Stimulated activated CD4-positive, alpha-beta T cell treated with anti-CD3 and anti-CD28 coated beads, Interleukin-4, amount 100 ng/mL, for 1 hour (primary cell): ENCODE data around the gene PGM3.
"Not testable (repeated sequence)": the region's sequence is repeated elsewhere in the genome, so short reads cannot be mapped to it uniquely, and the experiment has no call there.

Source experiments
- DNase-seq: peaks from one replicate; pipeline ENCODE4 v3.0.0-alpha.2; 2020

PGM3 gene, protein sequence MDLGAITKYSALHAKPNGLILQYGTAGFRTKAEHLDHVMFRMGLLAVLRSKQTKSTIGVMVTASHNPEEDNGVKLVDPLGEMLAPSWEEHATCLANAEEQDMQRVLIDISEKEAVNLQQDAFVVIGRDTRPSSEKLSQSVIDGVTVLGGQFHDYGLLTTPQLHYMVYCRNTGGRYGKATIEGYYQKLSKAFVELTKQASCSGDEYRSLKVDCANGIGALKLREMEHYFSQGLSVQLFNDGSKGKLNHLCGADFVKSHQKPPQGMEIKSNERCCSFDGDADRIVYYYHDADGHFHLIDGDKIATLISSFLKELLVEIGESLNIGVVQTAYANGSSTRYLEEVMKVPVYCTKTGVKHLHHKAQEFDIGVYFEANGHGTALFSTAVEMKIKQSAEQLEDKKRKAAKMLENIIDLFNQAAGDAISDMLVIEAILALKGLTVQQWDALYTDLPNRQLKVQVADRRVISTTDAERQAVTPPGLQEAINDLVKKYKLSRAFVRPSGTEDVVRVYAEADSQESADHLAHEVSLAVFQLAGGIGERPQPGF

DNA sequence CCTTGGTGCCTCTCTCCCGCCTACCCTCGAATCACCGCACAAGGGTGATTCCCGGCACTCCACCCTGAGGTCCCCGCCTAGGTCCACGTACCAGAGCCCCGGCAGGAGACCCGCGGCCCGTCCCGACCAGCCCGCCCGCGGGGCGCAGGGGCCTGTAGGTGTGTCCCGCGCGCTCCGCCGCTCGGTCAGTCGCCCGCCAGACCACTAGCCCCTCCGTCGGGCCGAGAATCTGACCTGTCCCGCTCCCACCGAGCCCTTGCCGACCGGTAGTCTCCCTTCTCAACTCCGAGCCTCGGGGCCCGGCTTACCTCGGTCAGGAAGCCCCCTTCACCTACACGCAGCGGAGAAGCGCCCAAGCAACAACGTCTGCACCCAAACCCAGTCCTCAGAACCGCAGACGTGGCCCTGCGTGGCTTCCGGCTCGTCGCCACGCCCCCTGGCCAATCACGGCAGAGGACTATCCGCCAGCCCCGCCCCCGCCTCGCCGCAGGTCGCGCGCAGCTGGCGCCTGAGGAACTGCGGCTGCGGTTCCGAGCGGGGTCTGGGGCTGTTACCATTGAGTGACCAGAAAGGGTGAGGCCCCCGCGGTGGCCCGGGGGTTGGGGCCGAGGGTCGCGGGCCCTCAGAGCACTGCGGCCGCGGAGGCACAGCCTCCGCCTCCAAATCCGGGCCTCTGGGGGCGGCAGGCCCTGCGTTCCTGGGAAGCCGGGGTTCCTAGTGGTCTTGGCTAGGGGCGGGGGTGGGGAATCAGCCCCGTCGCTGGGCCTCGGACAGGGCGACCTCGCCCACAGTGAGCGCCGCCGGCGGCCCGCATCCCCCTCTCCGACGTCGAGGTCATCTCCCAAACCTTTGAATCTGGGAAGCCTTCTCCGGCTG lies at the start of gene PGM3, which contains the start of gene RWDD2A:
Gene PGM3, minus strand, starts transcription at position 395 of the 876 bp plus-strand sequence. CDS start 2,253 bp downstream, outside the sequence.
Gene RWDD2A, plus strand, starts transcription at position 487 of the 876 bp plus-strand sequence. CDS start 1,095 bp downstream, outside the sequence.
- DNase-seq = peak; percentile 90

DNA sequence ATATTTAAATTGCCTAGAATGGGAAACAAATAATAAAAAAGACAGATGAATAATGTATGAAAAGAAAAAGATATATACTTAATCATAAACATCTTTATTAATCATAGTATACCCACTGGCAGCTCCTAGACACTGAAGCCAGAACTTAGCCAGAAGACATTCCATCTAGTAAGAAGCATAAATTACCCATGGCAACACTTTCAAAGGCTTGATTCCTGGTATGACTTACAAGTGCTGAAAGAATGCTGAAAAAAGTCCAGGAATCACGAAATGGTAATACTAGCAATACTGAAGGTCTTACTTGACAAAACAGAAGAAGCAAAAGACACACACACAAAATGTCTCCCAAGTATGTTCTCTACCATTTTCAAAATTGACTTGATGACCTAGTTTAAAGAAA lies 38.1 kb upstream of the PGM3 start:
- DNase-seq = no peak

DNA sequence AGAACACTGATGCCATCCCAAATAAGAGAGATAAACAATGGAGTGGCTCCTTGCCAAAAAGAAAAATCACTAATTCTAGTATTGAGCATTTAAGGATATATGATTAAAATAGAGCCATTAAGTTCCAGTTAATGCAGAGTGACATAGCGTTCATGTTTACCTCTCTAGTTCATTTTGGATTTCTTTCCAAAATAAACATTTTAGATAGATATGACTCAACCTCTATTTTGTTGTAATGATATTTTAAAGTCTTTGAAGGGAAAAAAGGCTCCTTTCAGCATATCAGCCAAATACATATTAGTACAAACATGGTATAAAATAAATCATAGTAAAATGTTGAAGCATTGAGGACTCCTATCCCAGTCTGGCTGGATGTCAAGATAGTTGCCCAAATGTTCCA lies 33.5 kb upstream of the PGM3 start:
- DNase-seq = no peak

DNA sequence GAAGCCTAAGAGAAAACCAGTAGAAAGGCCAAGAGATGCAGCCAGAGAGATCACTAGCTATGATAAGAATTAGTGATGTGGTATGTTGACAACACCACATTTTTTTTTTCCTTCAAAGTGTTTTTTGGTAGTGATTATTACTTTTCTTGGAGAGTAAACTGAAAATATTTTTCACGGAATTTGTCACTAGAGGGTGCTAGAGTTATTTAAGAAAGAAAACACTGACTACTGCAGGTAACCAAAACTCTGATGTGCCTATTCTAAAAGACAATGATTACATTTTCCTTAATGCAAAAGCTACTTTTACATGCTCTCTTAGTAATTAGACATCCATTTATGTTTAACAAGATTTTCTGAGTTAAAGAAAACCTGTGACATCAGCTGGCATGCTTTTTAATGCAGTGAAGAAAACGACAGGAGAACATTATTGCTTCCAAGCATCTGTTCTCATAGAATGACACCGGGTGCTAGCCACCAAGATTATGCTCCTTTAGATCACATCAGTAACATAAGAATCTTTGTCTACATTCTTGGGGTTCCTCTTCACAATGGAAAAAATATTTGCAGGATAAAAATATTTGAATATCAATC lies 28.9 kb upstream of the PGM3 start:
- no peak for DNase-seq

- DNase-seq = no peak
Observed at GRCh38 chr6:83221276-83221675, 28.2 kb upstream of the PGM3 start.

DNA sequence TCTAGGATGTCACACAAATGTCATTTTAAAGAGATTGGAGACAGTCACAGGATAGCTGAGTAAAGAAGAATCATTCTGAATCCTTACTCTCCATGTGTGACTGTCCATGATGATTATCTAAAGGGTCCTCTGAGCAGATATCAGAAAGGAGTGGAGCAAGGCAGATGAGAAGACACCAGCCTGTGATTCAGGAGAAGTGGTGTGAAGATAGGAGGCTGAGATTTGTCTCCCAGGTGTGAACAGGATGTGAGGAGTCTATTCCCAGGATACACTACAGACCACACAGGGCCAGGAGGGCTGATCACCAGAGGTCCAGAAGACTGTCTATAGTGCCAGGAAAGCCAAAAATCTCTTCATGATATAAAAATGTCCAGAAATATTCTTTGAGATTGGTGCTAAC lies 27.1 kb upstream of the PGM3 start:
- DNase-seq = no peak

GRCh38 chr6:83218646-83219045 lies 25.6 kb upstream of the PGM3 start:
- DNase-seq = no peak

- DNase-seq = no peak
Observed at GRCh38 chr6:83216806-83217205, 23.7 kb upstream of the PGM3 start.

DNA sequence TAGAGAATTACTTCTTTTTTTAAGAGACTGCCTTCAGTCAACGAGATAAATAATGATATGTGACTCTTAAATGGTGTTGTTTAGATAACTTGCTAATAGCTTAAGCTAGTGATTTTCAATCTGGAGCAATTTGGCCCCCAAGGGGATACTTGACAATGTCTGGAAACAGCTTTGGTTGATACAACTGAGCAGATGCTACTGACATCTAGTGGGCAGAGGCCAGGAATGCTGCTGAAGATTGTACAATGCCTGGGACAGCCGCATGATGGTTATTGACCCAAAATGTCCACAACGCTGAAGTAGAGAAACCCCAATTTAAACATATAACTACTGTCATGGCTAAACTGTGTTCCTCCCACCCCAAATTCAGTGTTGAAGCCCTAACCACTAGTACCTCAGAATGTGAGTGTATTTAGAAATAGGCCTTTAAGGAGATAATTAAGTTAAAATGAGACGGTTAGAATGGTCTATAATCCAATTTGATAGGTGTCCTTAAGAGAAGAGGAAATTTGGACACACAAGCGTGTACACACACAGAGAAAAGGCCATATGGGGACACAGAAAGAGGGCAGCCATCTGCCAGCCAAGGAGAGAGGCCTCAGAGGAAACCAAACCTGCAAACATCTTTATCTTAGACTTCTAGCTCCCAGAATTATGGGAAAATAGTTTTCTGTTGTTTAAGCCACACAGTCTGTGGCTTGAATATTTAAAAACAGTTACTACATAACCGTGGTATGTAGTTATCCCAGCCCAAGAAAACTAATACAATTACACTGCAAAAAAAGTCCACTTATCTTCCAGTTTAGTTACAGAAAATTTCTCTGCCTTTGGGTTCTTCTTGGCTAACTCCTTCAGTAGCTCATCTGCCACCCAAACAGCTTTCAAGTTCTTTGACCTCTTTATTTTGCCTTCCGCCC lies 22.3 kb upstream of the PGM3 start:
- DNase-seq = peak; percentile 37

DNA sequence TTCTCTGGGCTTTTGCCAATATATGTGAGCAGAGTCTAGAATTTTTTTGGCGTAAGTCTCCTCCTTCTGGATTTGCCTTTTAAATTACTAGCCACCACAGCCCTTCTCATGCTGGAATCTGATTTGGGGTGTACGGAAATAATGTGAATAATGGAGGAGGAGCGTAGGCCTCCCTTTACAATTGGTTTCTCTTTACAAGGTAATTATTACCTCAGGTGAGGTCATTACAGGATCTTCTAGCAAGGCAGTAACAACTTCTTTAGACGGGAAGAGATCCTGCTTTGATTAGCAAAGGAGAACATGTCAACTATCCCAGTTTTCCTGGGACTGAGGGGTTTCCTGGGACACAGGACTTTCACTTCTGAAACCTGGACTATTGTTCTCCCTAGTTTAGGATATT lies 9.0 kb upstream of the PGM3 start:
- DNase-seq = no peak

DNA sequence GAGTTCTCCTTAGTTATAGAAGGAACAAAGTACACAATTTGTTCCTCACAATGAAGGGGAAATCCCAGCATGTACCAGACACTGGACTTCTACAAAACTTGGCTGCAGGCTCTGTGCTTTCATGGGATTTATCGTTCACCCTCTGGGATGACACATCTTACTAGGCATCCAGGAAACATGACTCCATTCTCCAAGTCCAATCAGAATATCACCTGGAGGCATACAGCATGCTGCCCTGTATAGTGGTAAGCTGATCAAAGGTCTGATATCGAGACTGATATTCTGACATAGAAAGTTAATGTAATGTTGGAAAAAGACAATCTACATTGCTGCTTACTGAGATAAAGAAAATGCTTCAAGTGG lies 6.8 kb upstream of the PGM3 start:
- no peak for DNase-seq

DNA sequence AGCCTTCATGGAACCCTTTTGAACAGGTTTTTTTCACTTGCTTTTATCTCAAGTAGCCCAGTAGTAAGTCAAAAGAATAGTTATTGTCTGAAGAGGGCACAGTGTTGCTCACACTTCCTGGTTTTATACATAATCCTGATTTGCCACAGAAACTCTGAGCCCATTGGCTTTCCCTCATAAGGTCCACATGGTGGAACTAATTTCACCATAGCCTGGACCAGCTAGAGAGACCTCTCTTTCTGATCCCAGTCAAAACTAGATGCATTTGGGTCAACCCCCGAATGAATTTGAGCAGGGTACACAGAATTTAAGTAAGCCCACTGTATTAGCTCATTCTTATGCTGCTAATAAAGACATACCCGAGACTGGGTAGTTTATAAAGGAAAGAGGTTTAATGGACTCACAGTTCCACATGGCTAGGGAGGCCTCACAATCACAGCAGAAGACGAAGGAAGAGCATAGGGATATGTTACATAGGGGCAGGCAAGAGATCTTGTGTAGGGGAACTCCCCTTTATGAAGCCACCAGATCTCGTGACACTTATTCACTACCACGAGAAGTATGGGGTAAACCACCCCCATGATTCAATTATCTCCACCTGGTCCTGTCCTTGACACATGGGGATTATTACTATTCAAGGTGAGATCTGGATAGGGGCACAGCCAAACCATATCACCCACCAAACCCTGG lies 6.3 kb upstream of the PGM3 start:
- no peak for DNase-seq

DNA sequence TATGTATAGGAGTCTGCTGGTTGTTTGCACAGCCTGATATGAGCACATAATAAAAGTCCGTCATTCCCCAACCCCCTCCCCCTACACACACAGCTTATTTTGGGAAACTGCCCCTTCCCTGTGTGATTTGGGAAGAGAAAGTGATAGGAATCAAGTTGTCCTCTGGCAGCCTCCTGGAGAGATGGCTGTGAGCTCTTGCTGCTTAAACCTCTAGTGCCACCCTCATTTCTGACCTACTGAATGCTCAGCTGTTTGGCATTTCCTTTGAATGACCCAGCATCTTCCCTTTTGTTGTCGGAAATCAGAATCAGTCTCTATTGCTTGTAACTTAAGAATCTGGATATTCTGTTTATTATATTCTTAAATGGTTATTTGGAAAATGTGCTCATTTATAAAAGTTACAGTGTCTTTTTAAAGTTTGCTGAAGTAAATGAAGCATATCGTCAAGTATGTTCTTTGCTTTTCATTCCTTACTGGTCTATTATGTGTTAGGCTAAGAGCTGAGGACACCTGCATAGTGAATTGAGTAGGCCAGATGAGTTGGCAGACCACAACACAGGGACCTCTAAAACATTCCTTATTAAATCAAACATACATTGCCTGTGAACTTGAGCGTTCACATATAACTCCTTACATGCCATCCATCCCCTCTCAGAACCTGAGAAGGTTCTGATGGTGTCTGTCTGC lies 5.6 kb upstream of the PGM3 start:
- no peak for DNase-seq

DNA sequence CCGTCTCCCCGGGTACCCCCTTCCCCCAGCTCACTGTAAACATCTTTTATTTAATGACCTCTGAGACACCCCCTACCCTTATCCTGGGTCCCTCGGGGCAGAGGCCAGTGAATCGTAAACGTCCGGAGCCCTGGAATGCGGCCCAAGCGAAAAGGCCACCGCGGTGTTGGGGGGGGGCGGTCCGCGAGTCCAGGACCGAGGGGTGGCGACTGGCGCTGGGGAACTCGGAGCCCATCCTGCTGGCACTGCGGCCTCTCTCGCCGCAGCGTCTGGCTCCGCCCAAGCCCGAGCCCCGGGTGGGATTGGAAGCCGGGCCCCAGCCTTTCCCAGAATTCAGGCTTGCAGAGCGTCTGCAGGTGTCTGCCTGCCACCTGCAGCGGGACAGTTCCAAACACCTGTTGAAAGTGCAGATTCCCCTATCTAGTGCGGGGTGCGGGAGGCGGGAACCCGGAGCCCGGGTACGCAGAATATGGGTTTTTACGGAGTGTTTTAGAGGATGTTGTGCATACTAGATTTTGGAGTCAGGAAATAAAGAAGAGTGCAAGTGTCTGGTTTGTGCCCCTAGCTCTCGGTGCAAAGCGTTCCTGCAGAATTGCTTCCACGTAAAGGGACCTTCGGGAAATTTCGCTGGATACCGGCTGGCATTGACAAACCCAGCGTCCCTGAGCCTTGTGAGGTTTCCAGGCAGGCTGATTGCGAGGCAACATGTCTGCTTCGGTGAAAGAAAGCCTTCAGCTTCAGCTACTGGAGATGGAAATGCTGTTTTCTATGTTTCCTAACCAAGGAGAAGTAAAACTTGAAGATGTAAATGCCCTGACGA lies 892 bp upstream of the PGM3 start:
- DNase-seq = peak; percentile 15

GRCh38 chr6:83192456-83192855 lies 609 bp downstream of the PGM3 start:
- DNase-seq = no peak

- not testable (repeated sequence) for DNase-seq
Observed at GRCh38 chr6:83191974-83192373, 1.1 kb downstream of the PGM3 start.

DNA sequence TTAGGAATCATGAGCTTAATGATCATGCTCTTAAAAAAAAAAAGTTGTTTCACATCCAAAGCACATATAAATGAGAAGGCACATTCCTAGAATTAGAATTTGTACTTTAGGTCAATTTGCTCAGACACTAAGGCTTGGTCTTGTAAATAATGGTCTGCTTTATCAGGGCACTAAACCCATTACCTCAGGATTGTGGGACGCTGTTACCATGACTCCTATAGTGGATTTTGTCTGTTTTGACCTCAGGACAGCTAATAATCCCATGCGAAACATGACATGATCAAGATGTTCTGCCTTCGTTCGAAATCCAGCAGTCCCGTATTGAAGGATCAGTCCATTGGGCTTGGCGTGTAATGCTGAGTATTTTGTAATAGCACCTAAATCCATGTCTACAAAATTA lies 2.4 kb downstream of the PGM3 start:
- DNase-seq = no peak

GRCh38 chr6:83188501-83188900 lies 4.6 kb downstream of the PGM3 start:
- DNase-seq = no peak

- DNase-seq = no peak
Observed at GRCh38 chr6:83185096-83185495, 8.0 kb downstream of the PGM3 start.
